A673 (cell line): Measurements from ENCODE around the gene RAB3B. TPM values are rescaled to one million over a fixed set of nuclear protein-coding genes. Genes with fewer than 3 reads are reported as not detected.

Experiments used
- BruUV-seq: library from RNA; stranded (reverse); fragments of 400-500 nt; replicated peaks from 2 replicates; lab custom pipeline; 2021; lab: Mats Ljungman, UMichigan
- CTCF ChIA-PET: fragments of 300-600 bp; sonication (Branson Sonifier 250); formaldehyde crosslinking; loops from one replicate; lab custom pipeline; 2022; ENCODE audit warnings: antibody characterized with exemption; lab: Charles Lee
- POLR2A ChIA-PET: fragments of 300-600 bp; sonication (Branson Sonifier 250); formaldehyde crosslinking; loops from one replicate; lab custom pipeline; 2022; ENCODE audit warnings: antibody characterized with exemption; ENCODE audit not compliant: low non-redundant PET; lab: Charles Lee
- DNase-seq: peaks from one replicate; pipeline ENCODE4 v3.0.0-alpha.2; 2015; ENCODE audit warnings: low spot score
- H3K27ac ChIP-seq: fragments of 200-600 bp; sonication (generic); 2 replicates; pipeline ENCODE4 v1.5.1; 2016; ENCODE audit warnings: mixed run types, low read depth, mild to moderate bottlenecking, mixed read lengths, antibody characterized with exemption, low read length; ENCODE audit not compliant: poor library complexity, severe bottlenecking
- H3K27me3 ChIP-seq: fragments of 200-600 bp; sonication (generic); replicated peaks from 2 replicates; pipeline ENCODE4 v1.6.1; 2017; ENCODE audit warnings: mixed run types, low read depth, mild to moderate bottlenecking, mixed read lengths, antibody characterized with exemption, low read length; ENCODE audit not compliant: insufficient read depth, poor library complexity
- H3K36me3 ChIP-seq: fragments of 200-600 bp; sonication (generic); 2 replicates; pipeline ENCODE4 v1.6.1; 2016; ENCODE audit warnings: mixed run types, mild to moderate bottlenecking, mixed read lengths, antibody characterized with exemption, low read length; ENCODE audit not compliant: insufficient read depth, poor library complexity, severe bottlenecking
- H3K4me1 ChIP-seq: fragments of 200-600 bp; sonication (generic); 2 replicates; pipeline ENCODE4 v1.6.1; 2017; ENCODE audit warnings: mixed run types, mild to moderate bottlenecking, mixed read lengths, antibody characterized with exemption, low read length; ENCODE audit not compliant: insufficient read depth, poor library complexity, severe bottlenecking
- H3K4me3 ChIP-seq: fragments of 200-600 bp; sonication (generic); 2 replicates; pipeline ENCODE4 v1.5.1; 2016; ENCODE audit warnings: low read depth, mixed run types, mild to moderate bottlenecking, mixed read lengths, low read length; ENCODE audit not compliant: poor library complexity, severe bottlenecking
- H3K9me3 ChIP-seq: fragments of 200-600 bp; sonication (generic); 2 replicates; pipeline ENCODE4 v1.6.1; 2016; ENCODE audit warnings: mixed run types, low read depth, mild to moderate bottlenecking, mixed read lengths, antibody characterized with exemption, low read length; ENCODE audit not compliant: poor library complexity, severe bottlenecking
- EZH2 ChIP-seq: fragments of 200-600 bp; sonication (generic); IDR thresholded peaks from 2 replicates; pipeline ENCODE4 v1.6.1; 2017; ENCODE audit warnings: borderline replicate concordance, low read depth, mild to moderate bottlenecking, mixed read lengths, antibody characterized with exemption, low read length; ENCODE audit not compliant: poor library complexity, severe bottlenecking
- intact Hi-C: fragments of 100-400 bp; cut with micrococcal nuclease; formaldehyde crosslinking; loops from one replicate; pipeline ENCODE4 v1.10.0; 2022; ENCODE audit not compliant: unreplicated experiment
- total RNA-seq: library from RNA; stranded (reverse); gene quantifications from 2 replicates; pipeline ENCODE4 v1.2.3, GENCODE V29; 2021
- TF ChIP-seq, protein P1 (sequence below): fragments of 300-800, 200-600 bp; sonication (generic); conservative IDR thresholded peaks from 2 replicates; pipeline ENCODE4 v1.5.1; 2017; ENCODE audit warnings: low read depth, mild to moderate bottlenecking, antibody characterized with exemption, low read length, moderate library complexity, mixed read lengths

The RAB3B gene
- total RNA-seq, 1 experiment from 2014 or later: 25.5 TPM

DNA sequence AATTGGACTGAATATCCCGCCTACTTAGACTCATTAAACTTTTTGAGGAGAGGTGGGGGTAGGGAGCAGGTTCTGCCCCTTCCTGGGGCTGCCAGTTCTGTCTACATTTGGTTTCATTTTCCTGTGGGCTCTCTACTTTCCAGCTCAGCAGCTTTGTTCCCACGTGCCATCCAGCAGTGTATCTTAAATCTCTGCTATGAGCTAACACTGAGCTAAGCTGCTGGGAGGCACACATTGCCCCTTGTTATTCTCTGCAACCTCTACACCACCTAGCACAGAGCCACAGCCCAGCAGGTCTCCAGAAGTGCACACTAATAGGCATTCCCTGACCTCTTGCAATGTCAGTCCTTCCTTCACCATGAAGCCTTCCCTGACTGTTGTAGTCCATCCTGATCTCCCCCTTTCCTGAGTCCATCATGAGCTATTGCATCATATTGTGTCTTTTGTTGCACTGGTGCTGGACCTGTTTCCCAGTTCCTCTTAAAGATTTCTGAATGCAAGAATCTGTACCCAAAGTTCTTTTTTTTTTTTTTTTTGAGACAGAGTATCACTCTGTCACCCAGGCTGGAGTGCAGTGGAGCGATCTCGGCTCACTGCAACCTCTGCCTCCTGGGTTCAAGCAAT, 83.3 kb downstream of the RAB3B start:
- BruUV-seq: no TSS peak
- no peak overlapping the region for H3K4me3 ChIP-seq
- H3K4me1 ChIP-seq: peaks cover 13% of the 10 kb centered on the region
- H3K9me3 ChIP-seq: no peaks in the 10 kb centered on the region
- no peak for TF ChIP-seq EZH2
- TF ChIP-seq, protein P1, sequence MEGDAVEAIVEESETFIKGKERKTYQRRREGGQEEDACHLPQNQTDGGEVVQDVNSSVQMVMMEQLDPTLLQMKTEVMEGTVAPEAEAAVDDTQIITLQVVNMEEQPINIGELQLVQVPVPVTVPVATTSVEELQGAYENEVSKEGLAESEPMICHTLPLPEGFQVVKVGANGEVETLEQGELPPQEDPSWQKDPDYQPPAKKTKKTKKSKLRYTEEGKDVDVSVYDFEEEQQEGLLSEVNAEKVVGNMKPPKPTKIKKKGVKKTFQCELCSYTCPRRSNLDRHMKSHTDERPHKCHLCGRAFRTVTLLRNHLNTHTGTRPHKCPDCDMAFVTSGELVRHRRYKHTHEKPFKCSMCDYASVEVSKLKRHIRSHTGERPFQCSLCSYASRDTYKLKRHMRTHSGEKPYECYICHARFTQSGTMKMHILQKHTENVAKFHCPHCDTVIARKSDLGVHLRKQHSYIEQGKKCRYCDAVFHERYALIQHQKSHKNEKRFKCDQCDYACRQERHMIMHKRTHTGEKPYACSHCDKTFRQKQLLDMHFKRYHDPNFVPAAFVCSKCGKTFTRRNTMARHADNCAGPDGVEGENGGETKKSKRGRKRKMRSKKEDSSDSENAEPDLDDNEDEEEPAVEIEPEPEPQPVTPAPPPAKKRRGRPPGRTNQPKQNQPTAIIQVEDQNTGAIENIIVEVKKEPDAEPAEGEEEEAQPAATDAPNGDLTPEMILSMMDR: no peak
- CTCF ChIA-PET: interaction anchor here (0.7 kb wide), 1 partner anchor 17 kb away, joined by 4 read pairs; no protein-coding TSS in a partner anchor
- POLR2A ChIA-PET: no interaction called here
- DNase-seq: no peak
- no peaks in the 10 kb centered on the region for H3K36me3 ChIP-seq
- H3K27ac ChIP-seq: peak overlapping the region; percentile 18
- intact Hi-C loops: no loop called here
- no peaks in the 10 kb centered on the region for H3K27me3 ChIP-seq

DNA sequence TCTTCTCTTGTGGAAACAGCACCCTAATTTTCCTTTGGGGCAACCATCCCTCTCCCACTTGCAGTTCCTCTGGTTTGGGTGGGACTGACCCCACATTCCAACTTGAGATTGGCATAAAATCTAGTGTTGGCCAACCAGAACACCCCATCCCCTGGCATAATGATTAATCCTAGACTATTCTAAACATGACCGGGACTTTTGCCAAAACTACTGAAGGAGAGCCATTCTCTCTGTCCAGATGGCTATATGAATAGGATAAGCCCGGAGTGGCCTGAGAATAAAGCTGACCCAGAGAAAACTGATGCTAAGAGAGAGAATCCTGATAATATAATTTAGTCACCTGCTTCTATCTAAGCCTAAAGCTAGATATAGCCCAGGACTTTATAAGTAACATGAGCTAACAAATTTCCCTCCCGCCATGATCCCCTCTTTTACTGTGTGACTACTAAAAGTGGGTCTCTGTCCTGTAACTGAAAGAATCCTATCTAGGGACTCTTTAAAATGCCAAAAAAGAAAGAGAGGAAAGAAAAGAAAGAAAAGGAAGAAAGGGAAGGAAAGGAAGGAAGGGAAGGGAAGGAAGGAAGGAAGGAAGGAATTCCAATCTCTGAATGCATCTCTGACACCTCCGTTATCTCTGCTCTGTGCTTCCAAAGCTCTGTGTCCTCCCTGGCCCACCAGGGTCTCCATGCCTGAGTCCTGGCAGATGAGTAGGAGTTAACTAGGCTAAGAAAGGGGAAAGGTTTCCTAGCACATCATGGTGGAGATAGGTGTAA, 84.0 kb downstream of the RAB3B start:
- DNase-seq: no peak
- Histone ChIP-seq H3K27ac (peak overlapping the region; percentile 18), H3K4me1 (peaks cover 13% of the 10 kb centered on the region), H3K27me3 (no peaks in the 10 kb centered on the region), H3K4me3 (no peak overlapping the region), H3K36me3 (no peaks in the 10 kb centered on the region), H3K9me3 (no peaks in the 10 kb centered on the region)
- no TSS peak for BruUV-seq
- intact Hi-C loops: no loop called here
- ChIA-PET CTCF (interaction anchor here (0.7 kb wide), 1 partner anchor 18 kb away, joined by 4 read pairs; no protein-coding TSS in a partner anchor), POLR2A (no interaction called here)
- TF ChIP-seq EZH2: no peak
- TF ChIP-seq, protein P1: no peak

DNA sequence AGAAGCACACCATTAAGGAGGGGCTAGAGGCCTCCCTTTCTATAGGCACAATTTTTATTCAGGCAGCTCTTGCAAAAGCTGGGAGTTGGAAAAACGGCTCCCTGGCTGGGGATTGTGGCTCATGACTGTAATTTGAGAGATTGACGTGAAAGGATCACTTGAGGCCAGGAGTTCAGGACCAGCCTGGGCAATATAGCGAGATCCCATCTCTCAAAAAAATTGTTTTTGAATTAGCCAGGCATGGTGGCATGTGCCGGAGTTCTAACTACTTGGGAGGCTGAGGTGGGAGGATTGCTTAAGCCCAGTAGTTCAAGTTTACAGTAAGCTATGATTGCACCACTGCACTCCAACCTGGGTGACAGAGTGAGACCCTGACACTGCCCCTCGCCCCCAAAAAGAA, 88.0 kb downstream of the RAB3B start:
- Histone ChIP-seq H3K27ac (no peak overlapping the region), H3K27me3 (no peaks in the 10 kb centered on the region), H3K9me3 (no peaks in the 10 kb centered on the region), H3K4me3 (no peak overlapping the region), H3K36me3 (no peaks in the 10 kb centered on the region), H3K4me1 (peaks cover 34% of the 10 kb centered on the region)
- intact Hi-C loops: no loop called here
- no peak for DNase-seq
- no TSS peak for BruUV-seq
- POLR2A ChIA-PET: interaction anchor here (0.6 kb wide), 1 partner anchor 486 kb away, joined by 5 read pairs; no protein-coding TSS in a partner anchor
- CTCF ChIA-PET: no interaction called here
- TF ChIP-seq EZH2: no peak
- TF ChIP-seq, protein P1: no peak
